Neural progenitor cell (in vitro differentiated cells): ENCODE results near the gene SCUBE3. TPM values are rescaled to one million over a fixed set of nuclear protein-coding genes. Genes with fewer than 3 reads are reported as not detected.

Experiments used
- DNase-seq: peaks from one replicate; pipeline ENCODE4 v3.0.0-alpha.2; 2016; ENCODE audit warnings: low spot score
- H2AFZ ChIP-seq: fragments of 200-600 bp; sonication (generic); replicated peaks from 2 replicates; pipeline ENCODE4 v1.6.1; 2016; ENCODE audit warnings: antibody characterized with exemption
- H3F3A ChIP-seq: fragments of 200-600 bp; sonication (generic); 2 replicates; pipeline ENCODE4 v1.6.1; 2016; ENCODE audit warnings: antibody characterized with exemption, low read depth
- H3K27ac ChIP-seq: fragments of 200-600 bp; sonication (generic); 2 replicates; pipeline ENCODE4 v1.5.1; 2016; ENCODE audit warnings: mild to moderate bottlenecking
- H3K27me3 ChIP-seq: fragments of 200-600 bp; sonication (generic); 2 replicates; pipeline ENCODE4 v1.6.1; 2016; ENCODE audit warnings: mild to moderate bottlenecking, moderate library complexity
- H3K36me3 ChIP-seq: fragments of 200-600 bp; sonication (generic); 2 replicates; pipeline ENCODE4 v1.5.1; 2016
- H3K4me1 ChIP-seq: fragments of 200-600 bp; sonication (generic); 2 replicates; pipeline ENCODE4 v1.6.1; 2016; ENCODE audit warnings: mixed run types
- H3K4me2 ChIP-seq: fragments of 200-600 bp; sonication (generic); 2 replicates; pipeline ENCODE4 v1.6.1; 2016
- H3K4me3 ChIP-seq: fragments of 200-600 bp; sonication (generic); 2 replicates; pipeline ENCODE4 v1.5.1; 2016
- H3K79me2 ChIP-seq: fragments of 200-600 bp; sonication (generic); 2 replicates; pipeline ENCODE4 v1.6.1; 2016; ENCODE audit warnings: low read depth
- H3K9ac ChIP-seq: fragments of 200-600 bp; sonication (generic); 2 replicates; pipeline ENCODE4 v1.6.1; 2016
- H3K9me3 ChIP-seq: fragments of 200-600 bp; sonication (generic); 2 replicates; pipeline ENCODE4 v1.5.1; 2016; ENCODE audit warnings: low read depth
- H4K20me1 ChIP-seq: fragments of 200-600 bp; sonication (generic); 2 replicates; pipeline ENCODE4 v1.6.1; 2016; ENCODE audit warnings: low read depth
- H3K27ac Mint-ChIP-seq: 3 replicates; pipeline ENCODE4 v1.8.0; 2021; ENCODE audit warnings: mixed read lengths
- H3K27me3 Mint-ChIP-seq: 2 replicates; pipeline ENCODE4 v1.8.0; 2022; ENCODE audit warnings: low read depth, mild to moderate bottlenecking, inconsistent platforms, moderate library complexity, mixed read lengths; ENCODE audit not compliant: insufficient read depth
- H3K36me3 Mint-ChIP-seq: 3 replicates; pipeline ENCODE4 v1.8.0; 2021; ENCODE audit warnings: mixed read lengths
- H3K4me1 Mint-ChIP-seq: 3 replicates; pipeline ENCODE4 v1.8.0; 2021; ENCODE audit warnings: mixed read lengths
- H3K4me3 Mint-ChIP-seq: 3 replicates; pipeline ENCODE4 v1.8.0; 2021; ENCODE audit warnings: mild to moderate bottlenecking, moderate library complexity, mixed read lengths
- H3K9me3 Mint-ChIP-seq: 3 replicates; pipeline ENCODE4 v1.8.0; 2020; ENCODE audit warnings: mixed read lengths
- EZH2 ChIP-seq: fragments of 200-600 bp; sonication (generic); IDR thresholded peaks from 2 replicates; pipeline ENCODE4 v1.6.1; 2017; ENCODE audit warnings: antibody characterized with exemption, mild to moderate bottlenecking, moderate library complexity
- EZH2phosphoT487 ChIP-seq: fragments of 200-600 bp; sonication (generic); IDR thresholded peaks from 2 replicates; pipeline ENCODE4 v1.6.1; 2017; ENCODE audit warnings: antibody characterized with exemption
- total RNA-seq: library from RNA; depleted of rRNA; stranded (reverse); fragments of >200 nt; gene quantifications from 2 replicates; pipeline ENCODE4 v1.2.3, GENCODE V29; 2015; ENCODE audit warnings: low replicate concordance
- TF ChIP-seq, protein P1 (sequence below): fragments of 200-600 bp; sonication (generic); IDR thresholded peaks from 2 replicates; pipeline ENCODE4 v1.5.1; 2017; ENCODE audit warnings: antibody characterized with exemption, mild to moderate bottlenecking

The SCUBE3 gene
- total RNA-seq, 1 donor from 2014 or later, result 11.4 TPM

- no peak for DNase-seq
- Mint-ChIP-seq H3K4me1 (no peaks in the 10 kb centered on the region), H3K4me3 (no peak overlapping the region)
Measured at GRCh38 chr6:35228481-35228880, 14.7 kb downstream of the SCUBE3 start.

DNA sequence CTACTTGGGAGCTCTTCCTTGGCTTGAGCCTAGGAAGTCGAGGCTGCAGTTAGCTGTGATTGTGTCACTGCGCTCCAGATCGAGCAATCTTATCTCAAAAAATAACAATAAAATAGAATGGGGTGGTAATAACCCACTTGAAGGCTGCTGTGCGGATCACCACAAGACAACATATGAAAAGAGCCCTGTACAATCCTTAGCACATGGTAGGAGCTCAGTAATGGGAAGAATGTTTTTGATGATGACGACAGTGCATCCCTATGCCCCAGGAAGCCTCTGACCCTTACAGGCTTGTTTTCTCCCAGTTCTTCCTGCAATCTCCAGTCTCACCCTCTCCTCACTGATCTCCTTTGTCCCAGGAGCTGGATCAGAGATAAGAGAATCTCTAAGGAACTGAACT, 15.5 kb downstream of the SCUBE3 start:
- no peak overlapping the region for H3K27ac Mint-ChIP-seq
- Histone ChIP-seq H2AFZ (no peak overlapping the region), H3K4me2 (no peak overlapping the region), H3K4me3 (no peak overlapping the region), H3K9me3 (no peaks in the 10 kb centered on the region), H3K79me2 (no peaks in the 10 kb centered on the region), H3K27me3 (no peaks in the 10 kb centered on the region), H3K4me1 (no peaks in the 10 kb centered on the region), H3K27ac (no peak overlapping the region), H3K36me3 (no peaks in the 10 kb centered on the region), H4K20me1 (peaks cover 17% of the 10 kb centered on the region), H3F3A (no peaks in the 10 kb centered on the region), H3K9ac (no peak overlapping the region)
- H3K27me3 Mint-ChIP-seq, result peaks cover 4% of the 10 kb centered on the region
- no peak overlapping the region for H3K4me3 Mint-ChIP-seq
- no peak for DNase-seq
- no peaks in the 10 kb centered on the region for H3K9me3 Mint-ChIP-seq
- TF ChIP-seq, protein P1, sequence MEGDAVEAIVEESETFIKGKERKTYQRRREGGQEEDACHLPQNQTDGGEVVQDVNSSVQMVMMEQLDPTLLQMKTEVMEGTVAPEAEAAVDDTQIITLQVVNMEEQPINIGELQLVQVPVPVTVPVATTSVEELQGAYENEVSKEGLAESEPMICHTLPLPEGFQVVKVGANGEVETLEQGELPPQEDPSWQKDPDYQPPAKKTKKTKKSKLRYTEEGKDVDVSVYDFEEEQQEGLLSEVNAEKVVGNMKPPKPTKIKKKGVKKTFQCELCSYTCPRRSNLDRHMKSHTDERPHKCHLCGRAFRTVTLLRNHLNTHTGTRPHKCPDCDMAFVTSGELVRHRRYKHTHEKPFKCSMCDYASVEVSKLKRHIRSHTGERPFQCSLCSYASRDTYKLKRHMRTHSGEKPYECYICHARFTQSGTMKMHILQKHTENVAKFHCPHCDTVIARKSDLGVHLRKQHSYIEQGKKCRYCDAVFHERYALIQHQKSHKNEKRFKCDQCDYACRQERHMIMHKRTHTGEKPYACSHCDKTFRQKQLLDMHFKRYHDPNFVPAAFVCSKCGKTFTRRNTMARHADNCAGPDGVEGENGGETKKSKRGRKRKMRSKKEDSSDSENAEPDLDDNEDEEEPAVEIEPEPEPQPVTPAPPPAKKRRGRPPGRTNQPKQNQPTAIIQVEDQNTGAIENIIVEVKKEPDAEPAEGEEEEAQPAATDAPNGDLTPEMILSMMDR, result no peak
- H3K36me3 Mint-ChIP-seq, result peaks cover 43% of the 10 kb centered on the region
- no peaks in the 10 kb centered on the region for H3K4me1 Mint-ChIP-seq

More at GRCh38 chr6:35228481-35228880, 14.7 kb downstream of the SCUBE3 start:
- H3K36me3 Mint-ChIP-seq, result peaks cover 42% of the 10 kb centered on the region
- no peaks in the 10 kb centered on the region for H3K4me1 ChIP-seq
- no peak overlapping the region for H3K27ac ChIP-seq
- H3K4me3 ChIP-seq, result no peak overlapping the region
- H2AFZ ChIP-seq, result no peak overlapping the region
- H3K9ac ChIP-seq, result no peak overlapping the region
- H3K9me3 Mint-ChIP-seq, result no peaks in the 10 kb centered on the region
- H3K4me2 ChIP-seq, result no peak overlapping the region
- H3K79me2 ChIP-seq, result no peaks in the 10 kb centered on the region
- no peaks in the 10 kb centered on the region for H3K27me3 ChIP-seq
- no peak overlapping the region for H3K27ac Mint-ChIP-seq
- H4K20me1 ChIP-seq, result peaks cover 17% of the 10 kb centered on the region
- no peak for TF ChIP-seq EZH2phosphoT487
- no peak for TF ChIP-seq EZH2
- TF ChIP-seq, protein P1, result no peak
- H3K36me3 ChIP-seq, result no peaks in the 10 kb centered on the region
- H3F3A ChIP-seq, result no peaks in the 10 kb centered on the region
- H3K9me3 ChIP-seq, result no peaks in the 10 kb centered on the region
- H3K27me3 Mint-ChIP-seq, result peaks cover 2% of the 10 kb centered on the region

DNA sequence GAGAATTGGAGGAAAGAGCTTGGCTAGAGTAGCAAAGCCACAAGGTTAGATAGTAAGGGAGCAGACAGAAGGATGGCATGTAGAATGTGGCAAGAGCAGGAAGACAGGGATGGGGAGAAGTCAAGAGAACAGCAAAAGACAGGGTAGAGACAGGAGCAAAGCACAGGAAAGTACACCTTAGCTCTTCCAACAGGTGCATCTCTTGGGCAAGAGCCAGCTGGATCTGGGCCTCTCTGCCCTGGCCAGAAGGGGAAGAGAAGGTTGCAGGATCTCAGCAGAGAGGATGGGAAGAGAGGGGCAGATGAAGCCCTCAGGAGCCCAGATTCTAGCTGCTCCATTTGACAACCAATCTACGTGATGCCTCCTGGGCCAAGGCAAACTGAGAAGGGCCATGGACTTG, 16.7 kb downstream of the SCUBE3 start:
- H3K4me2 ChIP-seq, result no peak overlapping the region
- Mint-ChIP-seq H3K36me3 (peaks cover 51% of the 10 kb centered on the region), H3K27ac (no peak overlapping the region), H3K4me3 (no peak overlapping the region), H3K27me3 (peaks cover 4% of the 10 kb centered on the region), H3K9me3 (peaks cover 3% of the 10 kb centered on the region), H3K4me1 (no peaks in the 10 kb centered on the region)
- H2AFZ ChIP-seq, result no peak overlapping the region
- no peak overlapping the region for H3K9ac ChIP-seq
- no peaks in the 10 kb centered on the region for H3K79me2 ChIP-seq
- no peaks in the 10 kb centered on the region for H3K36me3 ChIP-seq
- H4K20me1 ChIP-seq, result peaks cover 15% of the 10 kb centered on the region
- H3K4me3 ChIP-seq, result no peak overlapping the region
- H3K9me3 ChIP-seq, result no peaks in the 10 kb centered on the region
- H3K27ac ChIP-seq, result no peak overlapping the region
- DNase-seq, result no peak
- TF ChIP-seq EZH2 (no peak), EZH2phosphoT487 (no peak)
- TF ChIP-seq, protein P1, result no peak
- H3K4me1 ChIP-seq, result no peaks in the 10 kb centered on the region
- no peaks in the 10 kb centered on the region for H3F3A ChIP-seq
- no peaks in the 10 kb centered on the region for H3K27me3 ChIP-seq

GRCh38 chr6:35230950-35231349, 17.2 kb downstream of the SCUBE3 start:
- H3K9me3 ChIP-seq, result no peaks in the 10 kb centered on the region
- H3K4me3 ChIP-seq, result no peak overlapping the region
- peaks cover 17% of the 10 kb centered on the region for H4K20me1 ChIP-seq
- H3F3A ChIP-seq, result no peaks in the 10 kb centered on the region
- Mint-ChIP-seq H3K27me3 (peaks cover 3% of the 10 kb centered on the region), H3K9me3 (peaks cover 3% of the 10 kb centered on the region), H3K36me3 (peaks cover 52% of the 10 kb centered on the region), H3K4me1 (no peaks in the 10 kb centered on the region), H3K4me3 (no peak overlapping the region), H3K27ac (no peak overlapping the region)
- no peak overlapping the region for H3K27ac ChIP-seq
- no peaks in the 10 kb centered on the region for H3K79me2 ChIP-seq
- H3K4me1 ChIP-seq, result no peaks in the 10 kb centered on the region
- H3K27me3 ChIP-seq, result no peaks in the 10 kb centered on the region
- no peak overlapping the region for H3K4me2 ChIP-seq
- DNase-seq, result no peak
- TF ChIP-seq EZH2phosphoT487, result no peak
- H3K36me3 ChIP-seq, result no peaks in the 10 kb centered on the region
- no peak overlapping the region for H2AFZ ChIP-seq
- no peak overlapping the region for H3K9ac ChIP-seq
